HepG2 (cell line): ENCODE results near the gene TOP1. TPM values are rescaled to one million over a fixed set of nuclear protein-coding genes. Genes with fewer than 3 reads are reported as not detected.

Experiments
- BORCS8-MEF2B ChIP-seq: sonication (generic); formaldehyde crosslinking; IDR thresholded peaks from 2 replicates; pipeline ENCODE4 v1.8.0; 2022; ENCODE audit warnings: mild to moderate bottlenecking, missing genetic modification reagents
- CREBL2 ChIP-seq: sonication (generic); formaldehyde crosslinking; IDR thresholded peaks from 2 replicates; pipeline ENCODE4 v1.8.1; 2023; ENCODE audit warnings: missing genetic modification reagents, mild to moderate bottlenecking, borderline replicate concordance
- DR1 ChIP-seq: sonication (generic); formaldehyde crosslinking; IDR thresholded peaks from 2 replicates; pipeline ENCODE4 v1.8.0; 2021; ENCODE audit warnings: mild to moderate bottlenecking, missing genetic modification reagents, inconsistent platforms
- FIP1L1 ChIP-seq: fragments of 200-400 bp; formaldehyde crosslinking; IDR thresholded peaks from 2 replicates; pipeline ENCODE4 v1.6.1; 2018; ENCODE audit warnings: low read depth, mild to moderate bottlenecking, low read length, moderate library complexity, borderline replicate concordance; ENCODE audit not compliant: insufficient read depth
- MED1 ChIP-seq: sonication (generic); formaldehyde crosslinking; IDR thresholded peaks from 2 replicates; pipeline ENCODE4 v1.4.0; 2020; ENCODE audit warnings: missing genetic modification reagents
- NCOR1 ChIP-seq: fragments of 200-600 bp; sonication (generic); IDR thresholded peaks from 2 replicates; pipeline ENCODE4 v1.7.0; 2017; ENCODE audit warnings: antibody characterized with exemption, low read length, borderline replicate concordance
- RARA ChIP-seq: IDR thresholded peaks from 2 replicates; pipeline ENCODE4 v1.6.1; 2016; ENCODE audit warnings: missing genetic modification reagents, missing compliant biosample characterization
- ZFP91 ChIP-seq: sonication (generic); formaldehyde crosslinking; IDR thresholded peaks from 2 replicates; pipeline ENCODE4 v1.9.0; 2022; ENCODE audit warnings: missing genetic modification reagents, mild to moderate bottlenecking, borderline replicate concordance
- ZNF136 ChIP-seq: sonication (generic); formaldehyde crosslinking; IDR thresholded peaks from 2 replicates; pipeline ENCODE4 v1.8.1; 2022; ENCODE audit warnings: low read depth, mild to moderate bottlenecking, moderate library complexity, missing genetic modification reagents
- ZNF264 ChIP-seq: sonication (generic); formaldehyde crosslinking; IDR thresholded peaks from 2 replicates; pipeline ENCODE4 v1.4.0; 2020; ENCODE audit warnings: missing genetic modification reagents
- ZNF615 ChIP-seq: sonication (generic); formaldehyde crosslinking; IDR thresholded peaks from 2 replicates; pipeline ENCODE4 v1.5.0; 2020; ENCODE audit warnings: mild to moderate bottlenecking, missing genetic modification reagents, borderline replicate concordance
- ZNF781 ChIP-seq: sonication (generic); formaldehyde crosslinking; IDR thresholded peaks from 2 replicates; pipeline ENCODE4 v1.5.1; 2020; ENCODE audit warnings: borderline replicate concordance, mild to moderate bottlenecking, missing genetic modification reagents; ENCODE audit errors: not compliant biosample characterization
- polyA plus RNA-seq, 8 experiments: library from polyadenylated mRNA; depleted of rRNA in 3 of 8; stranded (reverse) in 7 of 8; unstranded in 1 of 8; fragments of >200 nt; fragmentation: Illumina TruSeq in 4 of 8; extraction: Trizol in 4 of 8; gene quantifications; 2 replicates each; pipeline versions ENCODE4 v1.2.1 to v1.2.3, GENCODE V29; 2011 to 2016; ENCODE audit warnings: low read depth in 4 of 8, missing spikeins in 1 of 8, mixed read lengths in 1 of 8; ENCODE audit not compliant: insufficient read depth in 1 of 8
- total RNA-seq, 5 experiments: library from RNA; depleted of rRNA; stranded (reverse); fragments of >200 nt; fragmentation: Illumina TruSeq; extraction: Trizol; gene quantifications; 2 replicates each; pipeline ENCODE4 v1.2.3, GENCODE V29; 2016; ENCODE audit warnings: low read depth in 1 of 5
- TF ChIP-seq, protein P1 (sequence below): sonication (generic); formaldehyde crosslinking; IDR thresholded peaks from 2 replicates; pipeline ENCODE4 v1.8.1; 2022; ENCODE audit warnings: mild to moderate bottlenecking, missing genetic modification reagents
- TF ChIP-seq, protein P2 (sequence below): sonication (generic); formaldehyde crosslinking; IDR thresholded peaks from 2 replicates; pipeline ENCODE4 v1.5.1; 2020; ENCODE audit warnings: mild to moderate bottlenecking, missing genetic modification reagents, borderline replicate concordance
- TF ChIP-seq, protein P3 (sequence below): sonication (generic); formaldehyde crosslinking; IDR thresholded peaks from 2 replicates; pipeline ENCODE4 v1.5.1; 2020; ENCODE audit warnings: mild to moderate bottlenecking, missing genetic modification reagents, moderate library complexity

Gene TOP1
- total and polyA plus RNA-seq, 2 of the 13 experiments (the other 11 are each of a cell fraction or from before 2014, with no cell fraction given), result 10.2 to 19.4 TPM

DNA sequence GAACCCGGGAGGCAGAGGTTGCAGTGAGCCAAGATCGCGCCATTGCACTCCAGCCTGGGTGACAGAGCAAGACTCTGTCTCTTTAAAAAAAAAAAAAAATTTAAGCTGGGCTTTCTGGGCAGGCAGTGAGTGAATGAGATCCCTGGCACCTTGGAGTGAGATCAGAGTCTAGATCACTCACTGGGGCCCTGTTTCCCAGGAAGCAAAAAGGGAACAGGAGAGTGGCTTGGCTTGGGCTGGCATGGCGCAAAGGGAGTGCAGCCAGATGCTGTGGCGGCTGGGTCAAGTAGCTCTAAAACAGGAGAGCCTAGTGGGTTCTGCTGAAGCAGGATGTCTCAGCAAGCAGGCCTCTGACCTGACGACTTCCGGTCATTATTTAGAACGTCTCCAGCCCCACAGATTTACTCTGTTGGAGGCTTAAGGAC lies 119.2 kb downstream of the TOP1 start (continued):
- TF ChIP-seq ZFP91 (CRISPR knock-in tag) (peak; percentile 97), CREBL2 (no peak), FIP1L1 (no peak), ZNF264 (CRISPR knock-in tag) (no peak), NCOR1 (no peak), ZNF781 (no peak), DR1 (no peak), RARA (CRISPR knock-in tag) (no peak), MED1 (CRISPR knock-in tag) (no peak), ZNF615 (CRISPR knock-in tag) (no peak), BORCS8-MEF2B (CRISPR knock-in tag) (no peak), ZNF136 (CRISPR knock-in tag) (no peak)
- TF ChIP-seq, protein P1, sequence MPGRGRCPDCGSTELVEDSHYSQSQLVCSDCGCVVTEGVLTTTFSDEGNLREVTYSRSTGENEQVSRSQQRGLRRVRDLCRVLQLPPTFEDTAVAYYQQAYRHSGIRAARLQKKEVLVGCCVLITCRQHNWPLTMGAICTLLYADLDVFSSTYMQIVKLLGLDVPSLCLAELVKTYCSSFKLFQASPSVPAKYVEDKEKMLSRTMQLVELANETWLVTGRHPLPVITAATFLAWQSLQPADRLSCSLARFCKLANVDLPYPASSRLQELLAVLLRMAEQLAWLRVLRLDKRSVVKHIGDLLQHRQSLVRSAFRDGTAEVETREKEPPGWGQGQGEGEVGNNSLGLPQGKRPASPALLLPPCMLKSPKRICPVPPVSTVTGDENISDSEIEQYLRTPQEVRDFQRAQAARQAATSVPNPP (CRISPR knock-in tag), result no peak
- TF ChIP-seq, protein P2, sequence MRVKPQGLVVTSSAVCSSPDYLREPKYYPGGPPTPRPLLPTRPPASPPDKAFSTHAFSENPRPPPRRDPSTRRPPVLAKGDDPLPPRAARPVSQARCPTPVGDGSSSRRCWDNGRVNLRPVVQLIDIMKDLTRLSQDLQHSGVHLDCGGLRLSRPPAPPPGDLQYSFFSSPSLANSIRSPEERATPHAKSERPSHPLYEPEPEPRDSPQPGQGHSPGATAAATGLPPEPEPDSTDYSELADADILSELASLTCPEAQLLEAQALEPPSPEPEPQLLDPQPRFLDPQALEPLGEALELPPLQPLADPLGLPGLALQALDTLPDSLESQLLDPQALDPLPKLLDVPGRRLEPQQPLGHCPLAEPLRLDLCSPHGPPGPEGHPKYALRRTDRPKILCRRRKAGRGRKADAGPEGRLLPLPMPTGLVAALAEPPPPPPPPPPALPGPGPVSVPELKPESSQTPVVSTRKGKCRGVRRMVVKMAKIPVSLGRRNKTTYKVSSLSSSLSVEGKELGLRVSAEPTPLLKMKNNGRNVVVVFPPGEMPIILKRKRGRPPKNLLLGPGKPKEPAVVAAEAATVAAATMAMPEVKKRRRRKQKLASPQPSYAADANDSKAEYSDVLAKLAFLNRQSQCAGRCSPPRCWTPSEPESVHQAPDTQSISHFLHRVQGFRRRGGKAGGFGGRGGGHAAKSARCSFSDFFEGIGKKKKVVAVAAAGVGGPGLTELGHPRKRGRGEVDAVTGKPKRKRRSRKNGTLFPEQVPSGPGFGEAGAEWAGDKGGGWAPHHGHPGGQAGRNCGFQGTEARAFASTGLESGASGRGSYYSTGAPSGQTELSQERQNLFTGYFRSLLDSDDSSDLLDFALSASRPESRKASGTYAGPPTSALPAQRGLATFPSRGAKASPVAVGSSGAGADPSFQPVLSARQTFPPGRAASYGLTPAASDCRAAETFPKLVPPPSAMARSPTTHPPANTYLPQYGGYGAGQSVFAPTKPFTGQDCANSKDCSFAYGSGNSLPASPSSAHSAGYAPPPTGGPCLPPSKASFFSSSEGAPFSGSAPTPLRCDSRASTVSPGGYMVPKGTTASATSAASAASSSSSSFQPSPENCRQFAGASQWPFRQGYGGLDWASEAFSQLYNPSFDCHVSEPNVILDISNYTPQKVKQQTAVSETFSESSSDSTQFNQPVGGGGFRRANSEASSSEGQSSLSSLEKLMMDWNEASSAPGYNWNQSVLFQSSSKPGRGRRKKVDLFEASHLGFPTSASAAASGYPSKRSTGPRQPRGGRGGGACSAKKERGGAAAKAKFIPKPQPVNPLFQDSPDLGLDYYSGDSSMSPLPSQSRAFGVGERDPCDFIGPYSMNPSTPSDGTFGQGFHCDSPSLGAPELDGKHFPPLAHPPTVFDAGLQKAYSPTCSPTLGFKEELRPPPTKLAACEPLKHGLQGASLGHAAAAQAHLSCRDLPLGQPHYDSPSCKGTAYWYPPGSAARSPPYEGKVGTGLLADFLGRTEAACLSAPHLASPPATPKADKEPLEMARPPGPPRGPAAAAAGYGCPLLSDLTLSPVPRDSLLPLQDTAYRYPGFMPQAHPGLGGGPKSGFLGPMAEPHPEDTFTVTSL, result no peak
- TF ChIP-seq, protein P3, sequence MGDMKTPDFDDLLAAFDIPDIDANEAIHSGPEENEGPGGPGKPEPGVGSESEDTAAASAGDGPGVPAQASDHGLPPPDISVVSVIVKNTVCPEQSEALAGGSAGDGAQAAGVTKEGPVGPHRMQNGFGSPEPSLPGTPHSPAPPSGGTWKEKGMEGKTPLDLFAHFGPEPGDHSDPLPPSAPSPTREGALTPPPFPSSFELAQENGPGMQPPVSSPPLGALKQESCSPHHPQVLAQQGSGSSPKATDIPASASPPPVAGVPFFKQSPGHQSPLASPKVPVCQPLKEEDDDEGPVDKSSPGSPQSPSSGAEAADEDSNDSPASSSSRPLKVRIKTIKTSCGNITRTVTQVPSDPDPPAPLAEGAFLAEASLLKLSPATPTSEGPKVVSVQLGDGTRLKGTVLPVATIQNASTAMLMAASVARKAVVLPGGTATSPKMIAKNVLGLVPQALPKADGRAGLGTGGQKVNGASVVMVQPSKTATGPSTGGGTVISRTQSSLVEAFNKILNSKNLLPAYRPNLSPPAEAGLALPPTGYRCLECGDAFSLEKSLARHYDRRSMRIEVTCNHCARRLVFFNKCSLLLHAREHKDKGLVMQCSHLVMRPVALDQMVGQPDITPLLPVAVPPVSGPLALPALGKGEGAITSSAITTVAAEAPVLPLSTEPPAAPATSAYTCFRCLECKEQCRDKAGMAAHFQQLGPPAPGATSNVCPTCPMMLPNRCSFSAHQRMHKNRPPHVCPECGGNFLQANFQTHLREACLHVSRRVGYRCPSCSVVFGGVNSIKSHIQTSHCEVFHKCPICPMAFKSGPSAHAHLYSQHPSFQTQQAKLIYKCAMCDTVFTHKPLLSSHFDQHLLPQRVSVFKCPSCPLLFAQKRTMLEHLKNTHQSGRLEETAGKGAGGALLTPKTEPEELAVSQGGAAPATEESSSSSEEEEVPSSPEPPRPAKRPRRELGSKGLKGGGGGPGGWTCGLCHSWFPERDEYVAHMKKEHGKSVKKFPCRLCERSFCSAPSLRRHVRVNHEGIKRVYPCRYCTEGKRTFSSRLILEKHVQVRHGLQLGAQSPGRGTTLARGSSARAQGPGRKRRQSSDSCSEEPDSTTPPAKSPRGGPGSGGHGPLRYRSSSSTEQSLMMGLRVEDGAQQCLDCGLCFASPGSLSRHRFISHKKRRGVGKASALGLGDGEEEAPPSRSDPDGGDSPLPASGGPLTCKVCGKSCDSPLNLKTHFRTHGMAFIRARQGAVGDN (CRISPR knock-in tag), result peak; percentile 35; the same call in 1 of the 2 replicates
